GM19099 (cell line): ENCODE data around the gene ZNF516.

Experiments
- POLR2A ChIP-seq: IDR thresholded peaks from 3 replicates; pipeline ENCODE4 v1.6.1; 2011; ENCODE audit warnings: low read depth; ENCODE audit not compliant: insufficient read length; ENCODE audit errors: extremely low read depth

The ZNF516 gene

GRCh38 chr18:76466410-76466991, 28.5 kb downstream of the ZNF516 start:
- no peak for TF ChIP-seq POLR2A

- TF ChIP-seq POLR2A, result no peak
These were observed 29.2 kb downstream of the ZNF516 start for GRCh38 chr18:76465630-76466409.

- TF ChIP-seq POLR2A, result no peak
These were observed 30.5 kb downstream of the ZNF516 start for GRCh38 chr18:76464281-76465259.

- no peak for TF ChIP-seq POLR2A
These were observed 31.2 kb downstream of the ZNF516 start for GRCh38 chr18:76463872-76464271.

GRCh38 chr18:76463358-76463757, 31.7 kb downstream of the ZNF516 start:
- TF ChIP-seq POLR2A, result no peak

GRCh38 chr18:76462326-76462694, 32.7 kb downstream of the ZNF516 start:
- no peak for TF ChIP-seq POLR2A

GRCh38 chr18:76461692-76462325, 33.2 kb downstream of the ZNF516 start:
- TF ChIP-seq POLR2A, result no peak

- no peak for TF ChIP-seq POLR2A
These were observed 33.9 kb downstream of the ZNF516 start for GRCh38 chr18:76461148-76461547.

GRCh38 chr18:76460482-76460881, 34.6 kb downstream of the ZNF516 start:
- TF ChIP-seq POLR2A, result no peak

GRCh38 chr18:76459687-76460350, 35.2 kb downstream of the ZNF516 start:
- TF ChIP-seq POLR2A, result no peak

- TF ChIP-seq POLR2A, result no peak
These were observed 35.7 kb downstream of the ZNF516 start for GRCh38 chr18:76459312-76459686.

- TF ChIP-seq POLR2A, result no peak
These were observed 36.3 kb downstream of the ZNF516 start for GRCh38 chr18:76458522-76459311.

- no peak for TF ChIP-seq POLR2A
These were observed 37.1 kb downstream of the ZNF516 start for GRCh38 chr18:76457957-76458356.

GRCh38 chr18:76457475-76457874, 37.6 kb downstream of the ZNF516 start:
- no peak for TF ChIP-seq POLR2A
